ENCODE measurements around the gene GLI2.

GLI2 gene

GRCh38 chr2:120720746-120721375 lies 14.8 kb upstream of the GLI2 start:
- Histone ChIP-seq H3K9me3 (ENCODE audit: control insufficient read depth, insufficient read depth, low read depth, low read length) (no peaks in the 10 kb centered on the region), H3K4me1 (ENCODE audit: control insufficient read depth, insufficient read depth, low read length) (peaks cover 4% of the 10 kb centered on the region), H3K27ac (ENCODE audit: extremely low read depth, low read depth, low read length) (no peak overlapping the region), H3K36me3 (ENCODE audit: control insufficient read depth in 2 of 2, insufficient read depth in 1 of 2, low read length in 2 of 2) (no peaks in the 10 kb centered on the region), H3K4me3 (ENCODE audit: low read depth, low read length) (no peak overlapping the region)
- POLR2A ChIA-PET: no interaction called here
- CTCF ChIA-PET: interaction anchor here (0.7 to 0.9 kb wide), 2 partner anchors 10 to 34 kb away, joined by 3 read pairs; no protein-coding TSS in a partner anchor
- TF ChIP-seq SP7 (tag by site-specific recombination; IDR thresholded peaks at IDR 0.05) (no peak), ZNF621 (tag by site-specific recombination; IDR thresholded peaks at IDR 0.05) (no peak), BCL11A (tag by site-specific recombination; IDR thresholded peaks at IDR 0.05; ENCODE audit: low read depth) (no peak), ZNF639 (tag by site-specific recombination; IDR thresholded peaks at IDR 0.05) (no peak), CTCF (tag by site-specific recombination; IDR thresholded peaks at IDR 0.05) (no peak), ZNF274 (IDR thresholded peaks at IDR 0.05; ENCODE audit: low read length) (no peak), ZNF274 (tag by site-specific recombination; IDR thresholded peaks at IDR 0.05; ENCODE audit: borderline replicate concordance) (no peak), OSR2 (tag by site-specific recombination; IDR thresholded peaks at IDR 0.05) (no peak), ZSCAN4 (tag by site-specific recombination; IDR thresholded peaks at IDR 0.05) (no peak), REPIN1 (tag by site-specific recombination; IDR thresholded peaks at IDR 0.05; ENCODE audit: low read depth) (no peak), ZNF768 (tag by site-specific recombination; IDR thresholded peaks at IDR 0.05) (no peak), ZNF133 (tag by site-specific recombination; IDR thresholded peaks at IDR 0.05) (no peak), ZNF223 (tag by site-specific recombination; IDR thresholded peaks at IDR 0.05) (no peak), ZNF202 (tag by site-specific recombination; IDR thresholded peaks at IDR 0.05; ENCODE audit: borderline replicate concordance) (no peak)

GRCh38 chr2:120722246-120722567 lies 13.5 kb upstream of the GLI2 start:
- Histone ChIP-seq H3K4me3 (ENCODE audit: low read depth, low read length) (no peak overlapping the region), H3K36me3 (ENCODE audit: control insufficient read depth in 2 of 2, insufficient read depth in 1 of 2, low read length in 2 of 2) (no peaks in the 10 kb centered on the region), H3K4me1 (ENCODE audit: control insufficient read depth, insufficient read depth, low read length) (peaks cover 4% of the 10 kb centered on the region), H3K9me3 (ENCODE audit: control insufficient read depth, insufficient read depth, low read depth, low read length) (no peaks in the 10 kb centered on the region), H3K27ac (ENCODE audit: extremely low read depth, low read depth, low read length) (no peak overlapping the region)
- POLR2A ChIA-PET: no interaction called here
- TF ChIP-seq SP2 (tag by site-specific recombination; IDR thresholded peaks at IDR 0.05) (0 out of 2 replicates have a peak, but pooled peaks have one; percentile 7), ZNF335 (tag by site-specific recombination; conservative IDR thresholded peaks at IDR 0.05) (no peak), ZSCAN23 (tag by site-specific recombination; IDR thresholded peaks at IDR 0.05) (no peak), ZBTB17 (tag by site-specific recombination; IDR thresholded peaks at IDR 0.05) (peak; percentile 41; the same call in 1 of the 2 replicates), ZNF394 (tag by site-specific recombination; IDR thresholded peaks at IDR 0.05; ENCODE audit: borderline replicate concordance) (no peak), ZFP37 (tag by site-specific recombination; IDR thresholded peaks at IDR 0.05) (no peak), ZFP3 (tag by site-specific recombination; IDR thresholded peaks at IDR 0.05; ENCODE audit: low read depth) (no peak), INSM2 (tag by site-specific recombination; IDR thresholded peaks at IDR 0.05) (no peak)
- CTCF ChIA-PET: interaction anchor here (0.5 kb wide), 1 partner anchor 26 kb away, joined by 3 read pairs; no protein-coding TSS in a partner anchor
